Ascending aorta (tissue), 2 donors: Measurements from ENCODE around the gene GATB. TPM values are rescaled to one million over a fixed set of nuclear protein-coding genes. Genes with fewer than 3 reads are reported as not detected.

Experiments
- DNase-seq, 2 donors: peaks; one replicate each; pipeline ENCODE4 v3.0.0-alpha.2; 2019; ENCODE audit warnings: low spot score in 2 of 2
- H3K27ac ChIP-seq, 2 donors: fragments of 200-600 bp; sonication (generic); one replicate each; pipeline ENCODE4 v1.5.1; 2016 to 2017; ENCODE audit warnings: mild to moderate bottlenecking in 1 of 2
- H3K27me3 ChIP-seq: fragments of 200-600 bp; sonication (generic); one replicate; pipeline ENCODE4 v1.5.1; 2017
- H3K36me3 ChIP-seq, 2 donors: fragments of 200-600 bp; sonication (generic); one replicate each; pipeline ENCODE4 v1.5.1; 2016
- H3K4me1 ChIP-seq, 2 donors: fragments of 200-600 bp; sonication (generic); one replicate each; pipeline ENCODE4 v1.5.1; 2016 to 2017; ENCODE audit warnings: mild to moderate bottlenecking in 1 of 2
- H3K4me3 ChIP-seq, 2 donors: fragments of 200-600 bp; sonication (generic); one replicate each; pipeline ENCODE4 v1.5.1; 2016 to 2017; ENCODE audit warnings: mild to moderate bottlenecking in 1 of 2
- H3K9me3 ChIP-seq, 2 donors: fragments of 200-600 bp; sonication (generic); one replicate each; pipeline ENCODE4 v1.5.1; 2016
- intact Hi-C: fragments of 100-400 bp; cut with DNase I; formaldehyde crosslinking; loops from one replicate; pipeline ENCODE4 v1.15.1; 2023
- total RNA-seq: library from RNA; depleted of rRNA; stranded (reverse); fragments of >200 nt; gene quantifications from one replicate; pipeline ENCODE4 v1.1.0, GENCODE V29; 2016
- TF ChIP-seq, protein P1 (sequence below), 3 experiments: fragments of 200-600 bp in 2 of 3; fragments of 450-650 bp in 1 of 3; sonication (generic) in 2 of 3; IDR thresholded peaks; one replicate each; pipeline ENCODE4 v1.5.1; 2016 to 2019; ENCODE audit warnings: antibody characterized with exemption in 3 of 3, mild to moderate bottlenecking in 1 of 3, moderate library complexity in 1 of 3

Gene GATB
- total RNA-seq, 1 donor from 2014 or later: 16.7 TPM

DNA sequence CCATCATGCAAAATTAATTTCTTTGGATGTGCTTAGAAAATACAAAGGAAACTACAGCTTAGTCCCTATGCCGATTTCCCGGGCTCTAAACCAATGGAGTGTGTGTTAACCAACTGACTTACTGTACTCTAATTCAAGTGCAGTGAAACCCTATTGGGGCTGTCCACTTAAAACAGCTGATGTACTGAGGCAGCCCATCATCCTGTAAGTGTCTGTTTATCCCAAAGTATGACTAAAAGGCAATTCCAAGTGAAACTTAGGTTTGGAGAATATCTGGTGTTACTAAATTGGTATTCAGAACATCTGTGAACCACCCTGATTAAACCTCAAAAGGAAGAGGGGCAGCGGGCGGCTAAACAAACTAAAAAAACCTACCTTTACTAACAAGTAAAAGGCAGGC lies 79.7 kb downstream of the GATB start:
- intact Hi-C loops: no loop called here
- H3K27ac ChIP-seq: no peak overlapping the region
- TF ChIP-seq, protein P1, sequence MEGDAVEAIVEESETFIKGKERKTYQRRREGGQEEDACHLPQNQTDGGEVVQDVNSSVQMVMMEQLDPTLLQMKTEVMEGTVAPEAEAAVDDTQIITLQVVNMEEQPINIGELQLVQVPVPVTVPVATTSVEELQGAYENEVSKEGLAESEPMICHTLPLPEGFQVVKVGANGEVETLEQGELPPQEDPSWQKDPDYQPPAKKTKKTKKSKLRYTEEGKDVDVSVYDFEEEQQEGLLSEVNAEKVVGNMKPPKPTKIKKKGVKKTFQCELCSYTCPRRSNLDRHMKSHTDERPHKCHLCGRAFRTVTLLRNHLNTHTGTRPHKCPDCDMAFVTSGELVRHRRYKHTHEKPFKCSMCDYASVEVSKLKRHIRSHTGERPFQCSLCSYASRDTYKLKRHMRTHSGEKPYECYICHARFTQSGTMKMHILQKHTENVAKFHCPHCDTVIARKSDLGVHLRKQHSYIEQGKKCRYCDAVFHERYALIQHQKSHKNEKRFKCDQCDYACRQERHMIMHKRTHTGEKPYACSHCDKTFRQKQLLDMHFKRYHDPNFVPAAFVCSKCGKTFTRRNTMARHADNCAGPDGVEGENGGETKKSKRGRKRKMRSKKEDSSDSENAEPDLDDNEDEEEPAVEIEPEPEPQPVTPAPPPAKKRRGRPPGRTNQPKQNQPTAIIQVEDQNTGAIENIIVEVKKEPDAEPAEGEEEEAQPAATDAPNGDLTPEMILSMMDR (IDR thresholded peaks at IDR 0.05): no peak

DNA sequence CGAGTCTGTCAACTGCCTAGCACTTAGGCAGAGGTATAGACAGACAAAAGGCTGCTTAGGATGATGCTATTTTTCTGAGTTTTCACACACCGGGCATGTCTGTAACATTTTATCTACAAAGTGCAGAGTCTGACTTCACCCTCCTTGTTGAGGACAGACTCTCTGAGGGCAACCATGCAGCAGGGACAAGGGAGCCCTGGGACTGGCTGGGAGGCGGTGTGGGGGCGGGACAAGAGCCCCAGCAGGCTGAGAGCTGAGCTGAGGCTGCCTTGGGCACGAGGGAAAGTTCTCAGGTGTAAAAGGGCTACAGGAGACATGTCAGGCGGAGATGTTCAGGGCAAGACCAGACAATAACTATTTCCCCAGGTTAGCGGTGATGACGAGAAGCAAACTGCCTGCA lies 81.6 kb downstream of the GATB start:
- intact Hi-C loops: no loop called here
- TF ChIP-seq, protein P1 (IDR thresholded peaks at IDR 0.05): no peak
- Histone ChIP-seq H3K4me1 (no peaks in the 10 kb centered on the region), H3K9me3 (no peaks in the 10 kb centered on the region), H3K27me3 (no peaks in the 10 kb centered on the region), H3K27ac (no peak overlapping the region), H3K36me3 (no peaks in the 10 kb centered on the region), H3K4me3 (no peak overlapping the region)
- DNase-seq: no peak

More for the DNA sequence above, 79.7 kb downstream of the GATB start:
- no peaks in the 10 kb centered on the region for H3K36me3 ChIP-seq
- H3K27me3 ChIP-seq: no peaks in the 10 kb centered on the region
- no peaks in the 10 kb centered on the region for H3K4me1 ChIP-seq
- DNase-seq: no peak
- no peaks in the 10 kb centered on the region for H3K9me3 ChIP-seq
- no peak overlapping the region for H3K4me3 ChIP-seq

DNA sequence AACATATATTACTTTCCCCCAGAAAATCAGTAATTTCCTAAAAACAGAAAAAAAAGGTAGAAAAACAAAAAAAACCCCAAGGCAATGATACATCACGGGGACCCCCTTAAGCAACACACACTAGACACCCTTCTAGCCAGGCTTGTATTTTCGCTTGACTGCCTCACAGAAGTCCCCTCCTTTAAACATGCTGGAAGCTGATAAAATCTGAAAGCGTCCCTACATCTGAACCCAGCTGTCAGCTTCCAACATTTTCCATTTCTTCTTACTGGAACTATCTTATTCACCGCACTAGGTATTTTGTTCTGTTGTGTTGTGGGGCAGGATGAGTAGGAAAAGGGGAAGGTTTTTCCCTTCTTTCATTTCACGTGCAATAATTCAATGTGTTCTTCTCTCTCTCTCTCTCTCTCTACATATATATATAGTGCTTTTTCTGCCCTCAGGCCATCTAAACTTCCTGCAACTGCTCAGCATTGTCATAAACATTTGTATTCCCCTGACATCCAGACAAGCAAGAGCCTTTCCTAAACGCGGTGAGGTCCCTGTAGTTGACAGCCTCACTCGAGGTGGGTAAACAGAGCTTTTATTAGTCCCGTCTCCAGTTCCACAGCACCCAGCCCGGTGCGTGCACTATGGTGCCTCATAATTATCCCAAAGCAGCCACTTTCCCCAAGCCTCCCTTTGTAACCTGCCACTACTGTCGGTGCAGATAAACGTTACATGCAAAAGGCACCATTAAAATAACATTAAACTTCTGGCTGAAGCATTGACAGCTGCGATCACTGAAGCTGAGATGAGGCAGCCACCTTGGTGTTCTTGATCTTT lies 82.5 kb downstream of the GATB start:
- Histone ChIP-seq H3K9me3 (no peaks in the 10 kb centered on the region), H3K36me3 (no peaks in the 10 kb centered on the region), H3K4me1 (no peaks in the 10 kb centered on the region), H3K4me3 (no peak overlapping the region), H3K27me3 (no peaks in the 10 kb centered on the region), H3K27ac (no peak overlapping the region)
- TF ChIP-seq, protein P1 (IDR thresholded peaks at IDR 0.05): no peak
- intact Hi-C loops: no loop called here
- DNase-seq: no peak

DNA sequence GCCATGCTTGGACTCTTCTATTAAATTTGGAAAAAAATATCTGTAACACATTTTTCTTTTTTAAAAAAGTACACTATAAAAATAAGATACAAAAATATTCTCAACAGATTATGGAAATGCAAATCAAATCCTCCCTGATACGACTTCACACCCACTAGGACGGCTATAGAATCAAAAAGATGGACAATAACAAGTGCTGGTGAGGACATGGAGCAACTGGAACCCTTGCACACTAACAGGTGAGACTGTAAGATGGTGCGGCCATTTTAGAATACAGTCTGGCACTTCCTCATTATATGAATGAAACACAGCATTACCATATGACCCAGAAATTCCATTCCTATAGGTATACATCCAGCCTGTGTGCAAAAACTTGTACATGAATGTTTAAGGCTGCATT lies 83.6 kb downstream of the GATB start:
- DNase-seq: no peak
- Histone ChIP-seq H3K36me3 (no peaks in the 10 kb centered on the region), H3K4me1 (no peaks in the 10 kb centered on the region), H3K9me3 (no peaks in the 10 kb centered on the region), H3K27ac (no peak overlapping the region), H3K4me3 (no peak overlapping the region), H3K27me3 (no peaks in the 10 kb centered on the region)
- intact Hi-C loops: no loop called here
- TF ChIP-seq, protein P1 (IDR thresholded peaks at IDR 0.05): no peak

DNA sequence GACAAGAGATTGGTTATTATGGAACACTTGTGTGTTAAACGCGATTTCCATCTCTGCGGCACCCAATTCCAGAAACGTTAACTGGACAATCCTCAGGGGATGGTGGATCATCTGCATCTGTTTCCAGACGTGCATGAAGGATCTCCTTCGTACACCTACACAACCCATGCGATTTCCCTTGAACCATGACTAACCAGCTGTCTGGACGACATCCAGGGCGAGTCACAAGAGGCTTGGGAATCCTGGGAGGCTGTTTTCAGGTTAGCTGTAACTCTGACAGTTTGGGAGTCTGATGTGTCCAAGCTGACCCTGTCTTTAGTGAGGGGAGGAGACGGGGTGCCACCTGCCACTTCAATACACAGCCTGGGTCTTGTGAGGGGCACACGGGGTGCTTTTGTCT lies 84.5 kb downstream of the GATB start:
- TF ChIP-seq, protein P1 (IDR thresholded peaks at IDR 0.05): no peak
- H3K27ac ChIP-seq: no peak overlapping the region
- intact Hi-C loops: no loop called here
- H3K9me3 ChIP-seq: no peaks in the 10 kb centered on the region
- H3K4me1 ChIP-seq: no peaks in the 10 kb centered on the region
- H3K4me3 ChIP-seq: no peak overlapping the region
- DNase-seq: no peak
- no peaks in the 10 kb centered on the region for H3K27me3 ChIP-seq
- no peaks in the 10 kb centered on the region for H3K36me3 ChIP-seq
